HCT116 (cell line): ENCODE data around the gene THG1L. TPM values are rescaled to one million over a fixed set of nuclear protein-coding genes. Genes with fewer than 3 reads are reported as not detected.

Experiments
- ATAC-seq: fragments of 200-7000 bp; cut with Tn5 transposase; 2 replicates; pipeline ENCODE4 v1.9.1; 2020; ENCODE audit warnings: mild to moderate bottlenecking, moderate library complexity
- BruUV-seq: library from RNA; stranded (reverse); fragments of 400-500 nt; replicated peaks from 2 replicates; lab custom pipeline; 2021; lab: Mats Ljungman, UMichigan
- CTCF ChIA-PET: fragments of 300-600 bp; sonication (Branson Sonifier 250); formaldehyde crosslinking; loops from one replicate; lab custom pipeline; 2021; ENCODE audit warnings: antibody characterized with exemption; lab: Charles Lee
- POLR2A ChIA-PET: fragments of 300-600, 350-600 bp; sonication (Branson Sonifier 250); formaldehyde crosslinking; loops from one replicate; lab custom pipeline; 2021; ENCODE audit warnings: antibody characterized with exemption; lab: Charles Lee
- RAD21 ChIA-PET, 2 experiments: fragments of 300-600 bp; sonication (Branson Sonifier 250); formaldehyde crosslinking; loops; one replicate each; lab custom pipeline; 2023; ENCODE audit warnings: low total read pairs in 2 of 2; ENCODE audit not compliant: uncharacterized antibody in 2 of 2, unreplicated experiment in 2 of 2, low non-redundant PET in 1 of 2; lab: Charles Lee
- DNase-seq: peaks from one replicate; pipeline ENCODE4 v3.0.0-alpha.2; 2010; ENCODE audit warnings: low read depth, low spot score
- H2AFZ ChIP-seq: fragments of 200-600 bp; shearing (Covaris generic), sonication (generic); 2 replicates; pipeline ENCODE4 v1.6.1; 2017; ENCODE audit warnings: low read depth, mixed run types, mixed read lengths, antibody characterized with exemption, low read length; ENCODE audit not compliant: poor library complexity, severe bottlenecking
- H3K27ac ChIP-seq: 2 replicates; pipeline ENCODE4 v1.5.1; 2012; ENCODE audit warnings: low read depth, low read length
- H3K27me3 ChIP-seq: fragments of 200-600 bp; sonication (generic); 2 replicates; pipeline ENCODE4 v1.6.1; 2016; ENCODE audit warnings: mixed run types, low read length, mixed read lengths; ENCODE audit not compliant: insufficient read depth
- H3K36me3 ChIP-seq, 2 experiments: fragments of 200-500 bp in 1 of 2; fragments of 200-600 bp in 1 of 2; sonication (Bioruptor generic) in 1 of 2; sonication (generic) in 1 of 2; 2 replicates each; pipeline versions ENCODE4 v1.5.1 to v1.6.1; 2014 to 2016; ENCODE audit warnings: low read length in 2 of 2, inconsistent platforms in 1 of 2, mixed read lengths in 1 of 2, mixed run types in 1 of 2; ENCODE audit not compliant: insufficient read depth in 2 of 2, control insufficient read depth in 1 of 2
- H3K4me1 ChIP-seq, 2 experiments: fragments of 200-600 bp in 1 of 2; sonication (generic) in 1 of 2; 2 replicates each; pipeline versions ENCODE4 v1.5.1 to v1.6.1; 2012 to 2017; ENCODE audit warnings: low read length in 2 of 2, inconsistent platforms in 1 of 2, mild to moderate bottlenecking in 1 of 2, mixed read lengths in 1 of 2, mixed run types in 1 of 2, moderate library complexity in 1 of 2; ENCODE audit not compliant: insufficient read depth in 2 of 2, control insufficient read depth in 1 of 2
- H3K4me2 ChIP-seq: fragments of 200-600 bp; sonication (generic); 2 replicates; pipeline ENCODE4 v1.6.1; 2017; ENCODE audit warnings: mixed run types, low read length, mixed read lengths
- H3K4me3 ChIP-seq, 2 experiments: fragments of 200-600 bp in 1 of 2; sonication (generic) in 1 of 2; replicated peaks in 1 of 2; 2 replicates each; pipeline ENCODE4 v1.5.1; 2011 to 2016; ENCODE audit warnings: low read length in 2 of 2, control low read depth in 1 of 2, low read depth in 1 of 2, mild to moderate bottlenecking in 1 of 2, mixed read lengths in 1 of 2, mixed run types in 1 of 2
- H3K79me2 ChIP-seq: fragments of 200-600 bp; sonication (generic); 2 replicates; pipeline ENCODE4 v1.6.1; 2017; ENCODE audit warnings: mild to moderate bottlenecking, mixed run types, low read length, moderate library complexity, mixed read lengths; ENCODE audit not compliant: insufficient read depth
- H3K9ac ChIP-seq: fragments of 200-600 bp; sonication (generic); 2 replicates; pipeline ENCODE4 v1.6.1; 2016; ENCODE audit warnings: low read length, mixed read lengths
- H3K9me2 ChIP-seq: fragments of 200-600 bp; sonication (generic), shearing (Covaris generic); 2 replicates; pipeline ENCODE4 v1.6.1; 2017; ENCODE audit warnings: mixed run types, mild to moderate bottlenecking, moderate library complexity; ENCODE audit not compliant: insufficient read depth
- H3K9me3 ChIP-seq, 2 experiments: fragments of 200-500 bp in 1 of 2; fragments of 200-600 bp in 1 of 2; sonication (Bioruptor generic) in 1 of 2; sonication (generic) in 1 of 2; 2 replicates each; pipeline ENCODE4 v1.6.1; 2014 to 2017; ENCODE audit warnings: low read length in 2 of 2, mixed read lengths in 2 of 2, inconsistent platforms in 1 of 2, low read depth in 1 of 2, mild to moderate bottlenecking in 1 of 2, mixed run types in 1 of 2, moderate library complexity in 1 of 2; ENCODE audit not compliant: control insufficient read depth in 1 of 2, insufficient read depth in 1 of 2
- H4K20me1 ChIP-seq: fragments of 200-600 bp; sonication (generic), shearing (Covaris generic); 2 replicates; pipeline ENCODE4 v1.6.1; 2017; ENCODE audit warnings: mixed run types, mild to moderate bottlenecking, moderate library complexity; ENCODE audit not compliant: insufficient read depth
- CBX3 ChIP-seq: IDR thresholded peaks from 2 replicates; pipeline ENCODE4 v1.6.1; 2012; ENCODE audit warnings: low read depth
- EGR1 ChIP-seq: IDR thresholded peaks from 2 replicates; pipeline ENCODE4 v1.6.1; 2012; ENCODE audit warnings: low read depth
- ELF1 ChIP-seq: IDR thresholded peaks from 2 replicates; pipeline ENCODE4 v1.6.1; 2012; ENCODE audit warnings: low read depth, borderline replicate concordance
- EZH2 ChIP-seq: fragments of 200-600 bp; sonication (generic); IDR thresholded peaks from 2 replicates; pipeline ENCODE4 v1.6.1; 2017; ENCODE audit warnings: antibody characterized with exemption, mixed run types
- EZH2phosphoT487 ChIP-seq: fragments of 200-600 bp; IDR thresholded peaks from 2 replicates; pipeline ENCODE4 v1.6.1; 2018; ENCODE audit warnings: antibody characterized with exemption, borderline replicate concordance
- MAX ChIP-seq: IDR thresholded peaks from 2 replicates; pipeline ENCODE4 v1.6.1; 2012
- POLR2A ChIP-seq: IDR thresholded peaks from 2 replicates; pipeline ENCODE4 v1.7.0; 2011; ENCODE audit warnings: borderline replicate concordance; ENCODE audit not compliant: insufficient read depth, insufficient read length; ENCODE audit errors: extremely low read depth
- SP1 ChIP-seq: IDR thresholded peaks from 2 replicates; pipeline ENCODE4 v1.6.1; 2012; ENCODE audit warnings: low read depth
- SRF ChIP-seq: IDR thresholded peaks from 2 replicates; pipeline ENCODE4 v1.6.1; 2012; ENCODE audit warnings: low read depth
- YY1 ChIP-seq: IDR thresholded peaks from 2 replicates; pipeline ENCODE4 v1.6.1; 2011; ENCODE audit warnings: low read length, low read depth, moderate library complexity, mild to moderate bottlenecking; ENCODE audit not compliant: insufficient replicate concordance; ENCODE audit errors: extremely low read depth
- intact Hi-C: fragments of 100-400 bp; cut with micrococcal nuclease; formaldehyde crosslinking; loops from 2 replicates; pipeline ENCODE4 v1.10.0; 2022
- total RNA-seq: library from RNA; stranded (reverse); gene quantifications from one replicate; pipeline ENCODE4 v1.2.1, GENCODE V29; 2021; ENCODE audit not compliant: unreplicated experiment

THG1L gene
- total RNA-seq, 1 experiment from 2014 or later, result 33.9 TPM

GRCh38 chr5:157732130-157732514 is 902 bp downstream of the THG1L start:
- Histone ChIP-seq H3K4me1 (peaks cover 0 to 18% of the 10 kb centered on the region in 2 experiments; a peak in 3 of 4 replicates), H3K9ac (peak overlapping the region; percentile 79), H3K4me2 (peak overlapping the region; percentile 96), H3K4me3 (peak overlapping the region; percentile 77 to 78), H4K20me1 (no peaks in the 10 kb centered on the region), H3K27ac (no peak overlapping the region), H3K79me2 (peaks cover 16% of the 10 kb centered on the region; the same call in 1 of the 2 replicates), H2AFZ (no peak overlapping the region), H3K9me2 (no peaks in the 10 kb centered on the region), H3K9me3 (no peaks in the 10 kb centered on the region), H3K36me3 (peaks cover 15 to 27% of the 10 kb centered on the region in 2 experiments), H3K27me3 (no peaks in the 10 kb centered on the region)
- DNase-seq, result no peak
- no TSS peak for BruUV-seq
- ChIA-PET RAD21 (no interaction called here), POLR2A (interaction anchor here (0.6 to 0.8 kb wide), 2 partner anchors 216 to 590 kb away, joined by 3 read pairs; no protein-coding TSS in a partner anchor), CTCF (interaction anchor here (1.0 to 1.6 kb wide), 2 partner anchors 11 to 14 kb away, joined by 4 to 17 read pairs; partner anchors contain the start of gene LSM11)
- no peak for TF ChIP-seq CBX3
- TF ChIP-seq SRF, result no peak
- no peak for TF ChIP-seq SP1
- no peak for TF ChIP-seq MAX
- no peak for TF ChIP-seq ELF1
- TF ChIP-seq EZH2, result no peak
- TF ChIP-seq YY1, result no peak
- no peak for TF ChIP-seq EGR1
- no peak for TF ChIP-seq EZH2phosphoT487
- no peak for ATAC-seq
- intact Hi-C loops, result no loop called here

GRCh38 chr5:157732596-157733262 is 1.5 kb downstream of the THG1L start:
- Histone ChIP-seq H2AFZ (no peak overlapping the region), H3K27ac (no peak overlapping the region), H3K9me2 (no peaks in the 10 kb centered on the region), H3K79me2 (peaks cover 16% of the 10 kb centered on the region; the same call in 1 of the 2 replicates), H3K4me3 (no peak overlapping the region), H3K4me2 (peak overlapping the region; percentile 96; the same call in 1 of the 2 replicates), H3K9ac (0 out of 2 replicates have a peak overlapping the region, but pooled peaks have one; percentile 79), H3K36me3 (peaks cover 17 to 30% of the 10 kb centered on the region in 2 experiments), H3K9me3 (no peaks in the 10 kb centered on the region), H3K27me3 (no peaks in the 10 kb centered on the region), H3K4me1 (peaks cover 0 to 18% of the 10 kb centered on the region in 2 experiments; a peak in 3 of 4 replicates), H4K20me1 (no peaks in the 10 kb centered on the region)
- no peak for TF ChIP-seq MAX
- no peak for TF ChIP-seq SP1
- no peak for TF ChIP-seq YY1
- no peak for TF ChIP-seq POLR2A
- ChIA-PET RAD21 (no interaction called here), POLR2A (interaction anchor here (0.6 kb wide), 1 partner anchor 591 kb away, joined by 3 read pairs; no protein-coding TSS in a partner anchor), CTCF (interaction anchor here (1.6 kb wide), 1 partner anchor 11 kb away, joined by 17 read pairs; the partner anchor contains the start of gene LSM11)
- no TSS peak for BruUV-seq
- no peak for ATAC-seq
- DNase-seq, result no peak
- intact Hi-C loops, result no loop called here
